GM18511 (cell line): ENCODE results near the gene DNAAF2.
"Not testable (repeated sequence)": the region's sequence is repeated elsewhere in the genome, so short reads cannot be mapped to it uniquely, and the experiment has no call there.

Experiments used
- ATAC-seq: cut with Tn5 transposase; IDR thresholded peaks from one replicate; pipeline ENCODE4 v1.9.1; 2021; ENCODE audit warnings: mild to moderate bottlenecking, moderate library complexity; ENCODE audit not compliant: unreplicated experiment

Gene DNAAF2

GRCh38 chr14:49634547-49635334 is at the start of gene DNAAF2:
Gene DNAAF2 (minus strand): TSS chr14:49635244. CDS start chr14:49635149, 95 bp downstream.
- ATAC-seq, result peak; percentile 32

DNA sequence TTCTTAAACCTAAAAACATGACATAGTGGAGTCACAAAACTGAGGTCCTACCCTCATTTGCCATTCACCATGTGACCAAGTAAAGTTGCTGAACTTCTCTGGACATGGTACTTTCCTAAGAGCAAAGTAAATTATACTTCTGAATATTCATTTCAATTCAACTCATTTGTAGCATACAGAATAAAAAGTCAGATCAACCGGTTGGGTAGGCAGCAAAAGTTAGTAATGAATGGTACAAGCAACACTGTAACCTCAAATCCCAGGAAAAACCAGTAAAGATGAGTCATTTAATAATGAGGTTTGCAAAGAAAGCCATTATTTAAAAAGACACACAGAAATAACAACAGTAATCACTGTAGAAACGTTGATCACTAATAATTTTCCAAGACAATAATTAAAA is 44.2 kb upstream of the DNAAF2 start:
- no peak for ATAC-seq

DNA sequence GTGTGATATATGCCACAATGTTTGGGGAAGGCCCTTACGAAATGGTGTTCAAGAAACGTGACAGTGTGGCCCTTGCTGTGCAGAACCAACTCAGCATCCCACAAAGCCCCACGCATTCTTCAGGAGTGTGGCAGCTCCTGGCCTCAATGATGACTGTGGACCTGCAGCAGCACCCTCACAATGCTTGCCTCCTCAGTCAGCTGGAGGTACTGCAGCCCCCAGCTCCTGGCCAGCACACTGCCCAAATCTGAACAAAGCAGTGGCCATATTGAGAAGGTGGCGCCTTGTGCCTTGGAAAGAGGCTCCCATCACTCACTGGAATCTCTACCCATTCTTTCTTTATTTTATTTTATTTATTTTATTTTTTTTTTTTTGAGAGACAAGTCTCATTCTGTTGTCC is 42.6 kb upstream of the DNAAF2 start:
- no peak for ATAC-seq

GRCh38 chr14:49673586-49673985 is 38.5 kb upstream of the DNAAF2 start:
- ATAC-seq, result no peak

GRCh38 chr14:49670475-49670874 is 35.4 kb upstream of the DNAAF2 start:
- no peak for ATAC-seq

DNA sequence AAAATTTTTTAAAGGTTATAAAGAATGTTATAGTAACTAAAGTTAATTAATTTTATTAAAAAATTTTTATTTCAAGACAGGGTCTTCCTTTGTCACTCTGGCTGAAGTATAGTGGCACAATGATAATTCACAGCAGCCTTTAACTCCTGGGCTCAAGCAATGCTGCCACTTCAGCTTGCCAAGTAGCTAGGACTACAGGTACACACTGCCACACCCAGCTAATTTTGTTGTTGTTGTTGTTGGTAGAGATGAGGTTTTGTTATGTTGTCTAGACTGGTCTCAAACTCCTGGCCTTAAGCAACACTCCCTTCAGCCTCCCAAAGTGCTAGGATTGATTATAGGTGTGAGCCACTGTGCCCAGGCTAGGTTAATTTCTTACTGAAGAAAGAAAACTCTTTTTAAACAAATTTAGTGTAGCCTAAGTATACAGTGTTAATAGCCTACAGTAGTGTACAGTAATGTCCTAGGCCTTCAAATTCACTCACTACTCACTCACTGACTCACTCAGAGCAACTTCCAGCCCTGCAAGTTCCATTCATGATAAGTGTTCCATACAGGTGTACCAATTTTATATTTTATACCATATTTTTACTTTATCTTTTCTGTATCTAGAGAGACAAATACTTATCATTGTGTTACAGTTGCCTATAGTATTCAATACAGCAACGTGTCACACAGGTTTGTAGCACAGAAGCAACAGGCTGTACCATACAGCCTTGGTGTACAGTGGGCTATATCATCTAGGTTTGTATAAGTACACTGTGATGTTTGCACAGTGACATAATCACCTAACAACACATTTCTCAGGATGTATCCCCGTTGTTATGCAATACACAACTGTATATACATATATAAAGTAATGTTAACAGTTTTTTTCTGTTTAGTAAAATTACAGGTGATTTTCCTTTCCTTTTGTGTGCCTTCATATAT is 24.7 kb upstream of the DNAAF2 start:
- ATAC-seq, result no peak

DNA sequence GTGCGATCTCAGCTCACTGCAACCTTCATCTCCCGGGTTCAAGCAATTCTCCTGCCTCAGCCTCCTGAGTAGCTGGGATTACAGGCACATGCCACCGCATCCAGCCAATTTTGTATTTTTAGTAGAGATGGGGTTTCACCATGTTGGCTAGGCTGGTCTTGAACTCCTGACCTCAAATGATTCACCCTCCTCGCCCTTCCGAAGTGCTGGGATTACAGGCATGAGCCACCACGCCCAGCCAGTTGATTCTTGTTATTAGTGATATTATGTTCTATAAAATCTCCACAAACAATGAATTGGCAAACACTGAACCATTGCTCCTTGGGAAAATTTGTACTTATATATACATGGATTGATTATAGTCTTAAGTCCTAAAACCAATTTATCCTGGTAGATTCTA is 22.5 kb upstream of the DNAAF2 start:
- not testable (repeated sequence) for ATAC-seq

GRCh38 chr14:49654511-49654910 is 19.5 kb upstream of the DNAAF2 start:
- no peak for ATAC-seq

DNA sequence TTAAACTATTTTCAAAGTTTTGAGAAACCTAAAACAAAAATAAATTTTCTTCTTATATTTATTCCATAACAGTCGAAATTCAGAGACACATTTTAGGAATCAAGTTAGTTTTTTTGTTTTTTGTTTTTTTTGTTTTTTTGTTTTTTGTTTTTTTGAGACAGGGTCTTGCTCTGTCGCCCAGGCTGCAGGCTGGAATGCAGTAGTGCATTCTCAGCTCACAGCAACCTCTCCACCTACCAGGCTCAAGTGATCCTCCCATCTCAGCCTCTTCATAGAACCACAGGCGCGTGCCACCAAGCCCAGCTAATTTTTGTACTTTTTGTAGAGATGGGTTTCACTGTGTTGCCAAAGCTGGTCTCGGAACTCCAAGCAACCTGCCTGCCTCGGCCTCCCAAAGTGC is 18.5 kb upstream of the DNAAF2 start:
- no peak for ATAC-seq

DNA sequence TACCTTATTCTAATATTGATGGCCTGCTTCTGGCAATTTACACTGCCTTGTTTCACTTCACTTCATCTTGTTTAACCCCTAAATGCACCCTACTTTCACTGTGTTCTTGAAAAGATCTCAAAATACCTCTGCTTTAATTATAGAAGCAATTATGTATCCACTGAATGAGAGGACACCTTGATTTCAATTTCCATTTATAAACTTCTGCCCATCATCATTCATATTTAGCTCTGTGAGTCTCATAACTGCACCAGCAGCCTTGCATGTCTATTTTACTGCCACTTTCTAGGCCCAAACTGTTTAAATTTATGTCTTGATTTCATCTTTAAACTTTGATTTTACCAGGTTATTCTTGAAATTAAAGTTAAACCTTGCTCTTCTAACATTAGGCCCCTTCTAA is 7.1 kb upstream of the DNAAF2 start:
- no peak for ATAC-seq

GRCh38 chr14:49641697-49642129 is 6.7 kb upstream of the DNAAF2 start:
- peak; percentile 47 for ATAC-seq

GRCh38 chr14:49640540-49641417 is 5.7 kb upstream of the DNAAF2 start:
- ATAC-seq, result no peak

DNA sequence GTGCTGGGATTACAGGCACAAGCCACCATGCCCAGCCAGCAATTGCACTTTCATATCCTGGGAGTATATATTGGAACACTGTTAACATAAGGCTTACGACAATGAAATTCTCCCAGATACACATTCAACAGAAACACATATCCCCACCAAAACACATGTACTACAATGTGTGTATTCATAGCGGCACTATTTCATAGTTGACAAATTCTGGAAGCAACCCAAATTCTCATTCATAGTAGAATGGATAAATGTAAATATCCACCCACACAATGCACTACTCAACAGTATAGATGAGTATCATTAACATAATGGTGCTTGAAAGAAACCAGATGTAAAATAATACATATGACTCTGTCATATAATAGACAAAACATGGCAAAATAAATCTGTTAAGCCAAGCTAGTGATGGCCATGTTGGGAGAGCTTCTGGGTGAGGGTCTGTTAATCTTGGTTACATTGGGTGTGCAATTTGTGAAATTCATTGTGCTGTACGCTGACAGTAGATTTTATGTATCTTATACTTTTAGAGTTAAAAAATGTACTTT is 2.6 kb upstream of the DNAAF2 start:
- no peak for ATAC-seq

DNA sequence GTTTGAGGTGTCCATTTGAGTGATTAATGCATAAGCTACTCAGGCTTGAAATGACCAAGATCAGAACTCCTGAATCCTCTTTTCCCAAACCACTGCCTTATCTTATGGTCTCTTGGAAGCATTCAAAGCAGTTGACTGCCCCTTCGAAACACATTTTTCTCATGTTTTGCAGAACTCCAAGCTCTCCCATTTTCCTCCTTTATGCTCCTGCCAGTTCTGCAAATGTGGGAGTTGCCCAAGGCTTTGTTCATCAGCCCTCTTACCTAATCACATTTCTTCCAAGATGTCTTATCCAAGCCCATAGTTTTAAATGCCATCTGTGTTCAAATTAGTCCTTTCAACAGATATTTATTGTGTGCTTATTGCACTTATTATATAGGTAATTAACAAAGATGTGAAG is 1.8 kb upstream of the DNAAF2 start:
- no peak for ATAC-seq

DNA sequence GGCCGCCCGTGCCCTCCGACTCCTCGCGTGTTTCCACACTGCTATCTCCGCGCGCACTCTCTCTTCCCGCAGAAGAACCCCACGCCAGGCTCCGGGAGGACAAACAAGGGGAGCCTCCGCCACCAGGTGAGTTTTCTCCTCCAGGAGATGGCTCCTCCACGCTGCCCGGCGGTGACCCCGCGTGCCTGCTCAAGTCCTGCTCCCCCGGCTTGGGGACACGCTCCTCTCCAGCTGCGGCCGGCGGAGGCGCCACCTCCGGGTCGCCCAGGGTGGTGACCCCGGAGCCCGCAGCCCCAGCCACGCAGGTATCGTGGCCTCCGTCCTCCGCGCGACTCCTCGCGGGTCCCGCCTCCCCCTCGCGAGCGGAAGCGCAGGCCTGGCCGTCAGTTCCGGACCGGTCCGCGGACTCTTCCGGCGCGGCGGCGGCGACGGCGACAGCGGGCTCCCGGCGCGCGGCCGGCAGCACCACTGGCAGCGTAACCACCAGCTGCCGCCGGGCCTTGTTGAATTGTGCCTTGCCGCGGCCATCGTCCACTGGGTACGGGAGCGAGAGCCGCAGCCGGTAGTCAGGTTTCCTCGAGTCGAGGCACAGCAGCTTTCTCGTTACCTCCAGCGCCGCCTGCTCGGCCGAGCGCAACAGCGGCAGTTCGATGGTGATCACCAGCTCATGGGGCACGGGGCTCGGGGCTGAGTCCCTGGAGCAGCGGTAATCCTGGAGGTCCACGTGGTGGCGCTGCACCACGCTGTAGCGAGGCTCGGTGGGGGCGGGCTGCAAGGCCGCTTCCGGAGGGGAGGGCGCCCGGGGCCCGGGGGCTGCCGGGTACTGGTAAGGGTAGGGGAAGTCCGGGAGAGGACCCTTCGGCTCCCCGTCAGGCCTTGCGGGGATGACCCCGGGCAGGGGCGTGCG is 1.2 kb downstream of the DNAAF2 start:
- ATAC-seq, result peak; percentile 82

- ATAC-seq, result no peak
These were observed 10.9 kb downstream of the DNAAF2 start for GRCh38 chr14:49623941-49624839.

- ATAC-seq, result no peak
These were observed 11.7 kb downstream of the DNAAF2 start for GRCh38 chr14:49623387-49623786.

DNA sequence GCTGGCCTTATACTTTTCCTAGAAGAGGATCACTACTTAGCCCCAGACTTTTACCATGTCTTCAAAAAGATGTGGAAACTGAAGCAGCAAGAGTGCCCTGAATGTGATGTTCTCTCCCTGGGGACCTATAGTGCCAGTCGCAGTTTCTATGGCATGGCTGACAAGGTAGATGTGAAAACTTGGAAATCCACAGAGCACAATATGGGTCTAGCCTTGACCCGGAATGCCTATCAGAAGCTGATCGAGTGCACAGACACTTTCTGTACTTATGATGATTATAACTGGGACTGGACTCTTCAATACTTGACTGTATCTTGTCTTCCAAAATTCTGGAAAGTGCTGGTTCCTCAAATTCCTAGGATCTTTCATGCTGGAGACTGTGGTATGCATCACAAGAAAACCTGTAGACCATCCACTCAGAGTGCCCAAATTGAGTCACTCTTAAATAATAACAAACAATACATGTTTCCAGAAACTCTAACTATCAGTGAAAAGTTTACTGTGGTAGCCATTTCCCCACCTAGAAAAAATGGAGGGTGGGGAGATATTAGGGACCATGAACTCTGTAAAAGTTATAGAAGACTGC is 12.9 kb downstream of the DNAAF2 start:
- ATAC-seq, result no peak
